Measurements from ENCODE around the gene BHLHE23.
"Not testable (repeated sequence)": the region's sequence is repeated elsewhere in the genome, so short reads cannot be mapped to it uniquely, and the experiment has no call there.

BHLHE23 gene

DNA sequence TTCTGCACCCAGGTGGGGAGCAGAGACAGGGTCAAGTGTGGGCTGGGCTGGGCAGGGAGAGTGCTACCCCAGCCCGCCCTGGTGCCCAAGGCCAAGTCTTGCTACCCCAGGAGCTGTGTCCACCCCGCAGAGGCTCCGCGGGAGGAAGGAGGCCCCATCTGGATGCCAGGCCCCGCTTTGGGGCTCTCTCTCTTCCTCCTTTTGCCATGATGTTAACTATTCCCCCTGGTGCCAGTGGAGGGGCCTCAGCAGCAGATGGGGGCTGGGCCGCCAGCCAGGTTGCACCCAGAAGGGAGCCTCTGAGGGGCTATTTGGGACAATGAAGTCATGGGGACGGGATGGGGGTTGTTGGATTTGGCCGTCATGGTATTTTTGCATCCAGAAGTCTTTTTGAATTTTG lies 45.0 kb downstream of the BHLHE23 start:
- no peak for DNase-seq (ENCODE audit: low read depth)
- TF ChIP-seq, protein P1, sequence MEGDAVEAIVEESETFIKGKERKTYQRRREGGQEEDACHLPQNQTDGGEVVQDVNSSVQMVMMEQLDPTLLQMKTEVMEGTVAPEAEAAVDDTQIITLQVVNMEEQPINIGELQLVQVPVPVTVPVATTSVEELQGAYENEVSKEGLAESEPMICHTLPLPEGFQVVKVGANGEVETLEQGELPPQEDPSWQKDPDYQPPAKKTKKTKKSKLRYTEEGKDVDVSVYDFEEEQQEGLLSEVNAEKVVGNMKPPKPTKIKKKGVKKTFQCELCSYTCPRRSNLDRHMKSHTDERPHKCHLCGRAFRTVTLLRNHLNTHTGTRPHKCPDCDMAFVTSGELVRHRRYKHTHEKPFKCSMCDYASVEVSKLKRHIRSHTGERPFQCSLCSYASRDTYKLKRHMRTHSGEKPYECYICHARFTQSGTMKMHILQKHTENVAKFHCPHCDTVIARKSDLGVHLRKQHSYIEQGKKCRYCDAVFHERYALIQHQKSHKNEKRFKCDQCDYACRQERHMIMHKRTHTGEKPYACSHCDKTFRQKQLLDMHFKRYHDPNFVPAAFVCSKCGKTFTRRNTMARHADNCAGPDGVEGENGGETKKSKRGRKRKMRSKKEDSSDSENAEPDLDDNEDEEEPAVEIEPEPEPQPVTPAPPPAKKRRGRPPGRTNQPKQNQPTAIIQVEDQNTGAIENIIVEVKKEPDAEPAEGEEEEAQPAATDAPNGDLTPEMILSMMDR (conservative IDR thresholded peaks at IDR 0.05; ENCODE audit: low read length), result no peak
- no peak overlapping the region for H3K4me3 ChIP-seq (ENCODE audit: low read length)

DNA sequence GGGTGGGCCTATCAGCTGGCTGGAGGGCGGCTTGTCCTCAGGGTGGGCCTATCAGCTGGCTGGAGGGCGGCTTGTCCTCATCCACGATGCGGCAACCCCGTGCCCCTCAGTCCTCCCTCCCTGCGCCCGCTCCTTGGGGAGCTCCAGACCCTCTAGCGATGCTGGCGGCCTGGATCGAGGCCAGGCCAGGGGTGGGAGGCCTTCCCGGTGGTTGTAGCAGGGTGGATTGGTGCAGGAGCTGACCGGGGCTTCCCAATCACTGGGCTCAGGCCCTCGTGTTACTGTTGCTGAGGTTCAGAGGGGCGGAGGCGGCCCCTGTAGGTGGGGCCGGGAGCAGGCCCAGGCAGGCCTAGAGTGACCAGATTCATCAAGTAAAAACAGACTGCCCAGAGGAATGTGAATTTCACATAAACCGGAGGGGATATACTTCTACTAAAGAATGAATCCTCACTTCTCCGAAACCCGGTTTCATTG lies 45.4 kb downstream of the BHLHE23 start:
- DNase-seq (ENCODE audit: low read depth), result no peak
- TF ChIP-seq, protein P1 (conservative IDR thresholded peaks at IDR 0.05; ENCODE audit: low read length), result no peak
- no peak overlapping the region for H3K4me3 ChIP-seq (ENCODE audit: low read length)

DNA sequence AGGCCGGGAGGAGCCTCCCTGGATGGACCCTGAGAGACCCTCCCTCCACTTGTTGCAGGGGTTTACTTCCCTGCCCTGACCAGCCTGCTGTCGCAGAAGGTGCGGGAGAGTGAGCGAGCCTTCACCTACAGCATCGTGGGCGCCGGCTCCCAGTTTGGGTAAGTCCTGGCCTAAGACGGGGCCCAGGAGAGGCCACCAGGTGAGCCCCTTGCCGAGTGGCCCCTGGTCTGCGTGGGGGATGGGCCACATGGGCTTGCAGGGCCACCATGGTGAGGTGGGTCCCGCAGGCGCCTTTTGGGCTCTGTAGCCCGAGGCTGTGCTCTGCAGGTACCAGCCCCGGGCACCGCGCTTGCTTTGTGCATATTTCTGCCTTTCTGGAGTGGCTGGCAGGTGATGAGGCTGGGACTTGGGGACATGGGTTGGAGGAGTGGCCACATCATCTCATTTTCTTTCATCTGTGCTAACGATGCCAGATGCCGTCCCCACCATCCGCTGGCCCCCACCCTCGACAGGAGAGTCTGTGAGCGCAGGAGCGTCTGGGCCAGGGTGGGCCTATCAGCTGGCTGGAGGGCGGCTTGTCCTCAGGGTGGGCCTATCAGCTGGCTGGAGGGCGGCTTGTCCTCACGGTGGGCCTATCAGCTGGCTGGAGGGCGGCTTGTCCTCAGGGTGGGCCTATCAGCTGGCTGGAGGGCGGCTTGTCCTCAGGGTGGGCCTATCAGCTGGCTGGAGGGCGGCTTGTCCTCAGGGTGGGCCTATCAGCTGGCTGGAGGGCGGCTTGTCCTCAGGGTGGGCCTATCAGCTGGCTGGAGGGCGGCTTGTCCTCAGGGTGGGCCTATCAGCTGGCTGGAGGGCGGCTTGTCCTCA lies 46.1 kb downstream of the BHLHE23 start:
- H3K4me3 ChIP-seq (ENCODE audit: low read length); DNase-seq (ENCODE audit: low read depth): not testable (repeated sequence)

DNA sequence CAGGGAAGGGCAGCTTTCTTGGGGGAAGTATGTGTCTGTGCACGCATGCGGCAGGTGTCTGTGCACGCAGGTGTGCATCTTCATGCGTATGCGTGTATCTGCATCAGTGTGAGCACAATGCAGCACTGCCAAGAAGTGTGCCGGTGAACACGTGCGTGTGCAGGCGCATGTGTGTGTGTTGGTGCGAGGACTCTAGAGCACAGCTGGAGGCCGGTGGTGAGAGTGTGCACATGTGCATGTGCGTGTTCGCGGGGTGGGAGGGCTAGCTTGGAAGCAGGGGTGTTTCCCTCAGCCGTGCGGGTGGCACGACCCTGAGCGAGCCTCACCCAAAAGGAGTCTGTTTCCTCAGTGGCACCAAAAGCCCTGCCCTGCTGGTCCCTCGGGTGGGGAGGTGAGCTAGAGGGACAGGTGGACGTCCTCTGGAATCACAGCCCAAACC lies 46.7 kb downstream of the BHLHE23 start:
- H3K4me3 ChIP-seq (ENCODE audit: low read length), result no peak overlapping the region
- TF ChIP-seq, protein P1 (conservative IDR thresholded peaks at IDR 0.05; ENCODE audit: low read length), result no peak

DNA sequence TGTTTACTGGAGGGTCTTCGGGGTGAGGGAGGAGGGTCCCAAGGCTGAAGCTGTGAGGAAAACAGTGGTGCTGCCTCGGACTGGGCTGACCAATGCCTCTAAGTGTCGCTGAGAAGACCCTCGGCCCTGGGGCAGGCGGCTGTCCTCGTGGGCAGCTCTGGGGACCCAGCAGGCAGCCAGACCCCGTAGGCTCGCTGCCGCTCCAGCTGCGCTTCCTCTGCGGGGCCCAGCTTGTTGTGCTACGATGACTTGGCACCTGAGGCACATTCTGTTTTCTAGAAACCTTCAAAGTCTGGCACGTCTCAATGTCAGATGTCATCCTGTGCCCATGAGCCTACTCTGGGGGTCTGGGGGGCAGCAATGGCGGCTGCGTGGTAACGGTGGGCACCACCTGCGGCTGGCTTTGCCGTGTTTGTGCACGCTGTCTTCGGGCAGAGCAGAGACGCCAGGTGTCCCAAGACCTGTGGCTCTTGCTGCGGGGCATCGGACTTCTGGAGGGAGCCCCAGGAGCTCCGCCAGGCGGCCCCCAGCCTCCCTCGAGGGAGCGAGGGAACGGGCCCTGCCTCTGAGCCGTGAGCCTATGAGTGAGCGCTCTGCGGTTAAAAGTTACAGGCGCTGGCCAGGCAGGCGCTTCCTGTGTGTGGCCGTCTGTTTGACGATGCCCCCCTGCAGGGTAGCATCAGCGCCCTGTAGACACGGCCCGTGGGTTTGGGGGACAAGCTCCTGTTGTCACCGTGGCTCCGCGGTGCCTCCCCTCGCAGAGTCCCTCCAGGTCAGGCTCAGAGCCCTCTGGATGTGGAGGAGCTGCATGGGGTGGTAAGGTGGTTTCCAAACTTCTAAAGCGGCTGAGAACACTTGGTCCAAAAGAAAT lies 47.4 kb downstream of the BHLHE23 start:
- no peak overlapping the region for H3K4me3 ChIP-seq (ENCODE audit: low read length)
- DNase-seq (ENCODE audit: low read depth), result no peak
- TF ChIP-seq, protein P1 (conservative IDR thresholded peaks at IDR 0.05; ENCODE audit: low read length), result no peak

More for the DNA sequence above, 46.7 kb downstream of the BHLHE23 start:
- DNase-seq (ENCODE audit: low read depth), result no peak

DNA sequence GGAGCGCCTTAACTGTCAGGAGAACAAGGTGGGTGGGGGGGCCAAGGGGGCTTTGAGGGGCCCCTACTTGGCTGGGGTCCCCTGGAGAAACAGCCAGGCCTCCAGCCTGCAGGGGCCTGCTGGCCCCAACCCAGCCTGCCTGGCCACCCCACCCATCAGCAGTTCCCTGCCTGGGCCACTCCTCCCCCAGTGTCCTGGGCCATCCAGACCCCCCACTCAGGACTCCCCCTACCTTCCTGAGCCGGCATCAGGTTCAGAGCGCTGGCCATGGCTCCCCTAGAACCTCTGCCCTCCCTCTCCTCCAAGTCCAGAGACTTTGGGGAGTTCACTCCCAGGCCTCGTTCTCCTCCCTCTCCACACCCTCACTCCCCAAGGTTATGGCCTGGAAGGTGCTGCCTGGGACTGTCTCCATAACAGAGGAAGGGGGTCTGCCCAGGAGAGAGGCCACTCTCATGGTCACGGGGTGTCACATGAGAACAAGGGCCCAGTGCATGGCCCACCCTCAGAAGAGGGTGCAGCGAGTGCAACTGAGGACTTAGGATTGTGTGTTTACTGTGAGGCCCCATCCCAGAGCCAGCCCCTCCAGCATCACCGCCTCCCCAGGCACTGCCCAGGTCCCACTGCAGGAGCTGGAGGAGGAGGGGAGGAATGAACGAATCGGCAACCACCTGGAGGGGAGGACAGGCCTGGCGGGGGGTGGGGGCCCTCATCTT lies 48.2 kb downstream of the BHLHE23 start:
- no peak overlapping the region for H3K4me3 ChIP-seq (ENCODE audit: low read length)
- TF ChIP-seq, protein P1 (conservative IDR thresholded peaks at IDR 0.05; ENCODE audit: low read length), result no peak
- DNase-seq (ENCODE audit: low read depth), result no peak

Measured in AG10803 (cell line).